ENCODE data around the gene KCNJ3.

GRCh38 chr2:154677401-154677800, 21.1 kb upstream of the KCNJ3 start:
- TF ChIP-seq CTCF (IDR thresholded peaks at IDR 0.05) (no peak), POLR2A (IDR thresholded peaks at IDR 0.05) (no peak)

Data from vagina (tissue), 2 donors.